ENCODE results near the gene TTN.

GRCh38 chr2:178776751-178777150 lies 30.5 kb downstream of the TTN start:
- TF ChIP-seq MAX (IDR thresholded peaks at IDR 0.05; ENCODE audit: low read depth, low read length) = no peak
- no peak for TF ChIP-seq CTCF (IDR thresholded peaks at IDR 0.05 in 2 of 3, conservative IDR thresholded peaks at IDR 0.05 in 1 of 3; ENCODE audit: control insufficient read depth in 2 of 3, extremely low read depth in 1 of 3, insufficient read depth in 1 of 3, low read depth in 3 of 3, low read length in 3 of 3)
- no peak for TF ChIP-seq POLR2A (IDR thresholded peaks at IDR 0.05; ENCODE audit: low read depth, low read length)
- no peak for TF ChIP-seq FOXK2 (IDR thresholded peaks at IDR 0.05)
- no peak for TF ChIP-seq ZNF687 (IDR thresholded peaks at IDR 0.05)

Data from GM12878 (cell line).